ENCODE results near the gene TCOF1.
"Not testable (repeated sequence)": the region's sequence is repeated elsewhere in the genome, so short reads cannot be mapped to it uniquely, and the experiment has no call there.

Gene TCOF1

DNA sequence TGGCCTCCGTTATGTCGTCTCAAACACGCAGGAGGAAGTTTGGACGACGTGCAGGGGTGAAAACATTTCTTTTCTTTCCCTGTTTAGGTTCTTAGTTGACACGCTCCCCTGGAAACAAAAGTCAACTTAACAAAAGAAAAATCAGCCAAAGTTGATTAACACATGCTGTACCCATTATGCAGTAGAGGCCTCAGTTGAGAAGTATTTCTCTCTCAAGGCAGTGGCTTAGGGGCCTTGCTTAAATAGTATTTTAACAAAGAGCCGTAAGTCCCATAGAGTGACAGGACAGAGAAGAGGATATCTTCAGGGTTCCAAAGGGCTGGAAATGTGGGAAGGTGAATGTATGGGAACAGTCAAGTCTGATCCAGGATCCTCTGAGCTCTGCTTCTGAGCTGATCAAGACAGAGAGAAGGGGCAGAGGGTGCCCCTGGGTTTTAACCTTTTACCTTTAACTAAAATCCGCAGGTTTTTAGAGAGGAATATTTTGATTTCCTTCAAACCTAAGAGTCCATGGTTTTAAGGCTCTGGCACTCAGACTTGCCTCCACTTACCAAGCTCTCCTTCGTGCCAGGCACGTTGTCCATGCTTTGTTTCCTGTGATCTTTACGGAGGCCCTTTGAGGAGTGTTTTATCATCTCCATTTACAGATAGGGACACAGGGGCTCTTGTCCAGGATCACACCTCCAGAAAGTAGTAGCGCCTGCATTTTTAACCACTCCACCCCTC, 55.8 kb downstream of the TCOF1 start:
- Histone ChIP-seq H3K4me3 (ENCODE audit: extremely low read depth, insufficient read depth, low read length, poor library complexity, severe bottlenecking) (no peak overlapping the region), H3K36me3 (ENCODE audit: control insufficient read depth, insufficient read depth, low read length) (no peaks in the 10 kb centered on the region), H3K9me3 (ENCODE audit: control insufficient read depth, low read length) (no peaks in the 10 kb centered on the region), H3K27ac (ENCODE audit: low read depth, low read length, severe bottlenecking) (no peak overlapping the region), H3K4me1 (ENCODE audit: control insufficient read depth, insufficient read depth, low read length, poor library complexity, severe bottlenecking) (peaks cover 14% of the 10 kb centered on the region)
- WGBS, 2 experiments (ENCODE audit: insufficient coverage in 2 of 2) = 96% methylated on average over 9 of the region's 12 CpGs

GRCh38 chr5:150413902-150414790, 56.6 kb downstream of the TCOF1 start:
- H3K27ac ChIP-seq (ENCODE audit: low read depth, low read length, severe bottlenecking); H3K36me3 ChIP-seq (ENCODE audit: control insufficient read depth, insufficient read depth, low read length); H3K9me3 ChIP-seq (ENCODE audit: control insufficient read depth, low read length); H3K4me3 ChIP-seq (ENCODE audit: extremely low read depth, insufficient read depth, low read length, poor library complexity, severe bottlenecking): not testable (repeated sequence)
- H3K4me1 ChIP-seq (ENCODE audit: control insufficient read depth, insufficient read depth, low read length, poor library complexity, severe bottlenecking) = peaks cover 14% of the 10 kb centered on the region
- 94 to 95% methylated on average over 14 to 15 of the region's 16 CpGs for WGBS, 2 experiments (ENCODE audit: insufficient coverage in 2 of 2)

- 61 to 93% methylated on average over 4 to 6 of the region's 7 CpGs for WGBS, 2 experiments (ENCODE audit: insufficient coverage in 2 of 2)
- H3K27ac ChIP-seq (ENCODE audit: low read depth, low read length, severe bottlenecking) = no peak overlapping the region
- no peaks in the 10 kb centered on the region for H3K4me1 ChIP-seq (ENCODE audit: control insufficient read depth, insufficient read depth, low read length, poor library complexity, severe bottlenecking)
- no peaks in the 10 kb centered on the region for H3K9me3 ChIP-seq (ENCODE audit: control insufficient read depth, low read length)
- no peak overlapping the region for H3K4me3 ChIP-seq (ENCODE audit: extremely low read depth, insufficient read depth, low read length, poor library complexity, severe bottlenecking)
- no peaks in the 10 kb centered on the region for H3K36me3 ChIP-seq (ENCODE audit: control insufficient read depth, insufficient read depth, low read length)
These were observed 62.3 kb downstream of the TCOF1 start for GRCh38 chr5:150419630-150420270.

DNA sequence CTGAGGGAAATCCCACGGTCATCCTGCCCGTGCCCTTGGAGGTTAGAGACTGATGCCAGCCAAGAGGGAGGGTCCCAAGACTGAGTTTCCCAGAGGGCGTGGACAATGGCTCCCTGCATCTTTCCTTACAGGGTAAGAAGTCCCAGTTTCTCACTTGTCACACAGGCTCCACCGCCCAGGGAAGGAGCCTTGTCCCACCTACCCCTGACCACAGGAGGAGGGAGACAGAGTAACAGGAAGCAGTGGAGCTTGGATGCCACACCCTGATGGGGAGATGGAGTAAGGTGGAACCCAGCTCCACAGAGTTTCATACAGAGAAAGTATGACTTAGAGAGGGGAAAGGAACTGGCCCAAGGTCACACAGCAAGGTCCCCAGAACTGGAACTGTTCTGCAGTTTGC, 64.6 kb downstream of the TCOF1 start:
- H3K4me1 ChIP-seq (ENCODE audit: control insufficient read depth, insufficient read depth, low read length, poor library complexity, severe bottlenecking) = no peaks in the 10 kb centered on the region
- H3K4me3 ChIP-seq (ENCODE audit: extremely low read depth, insufficient read depth, low read length, poor library complexity, severe bottlenecking) = no peak overlapping the region
- no peaks in the 10 kb centered on the region for H3K9me3 ChIP-seq (ENCODE audit: control insufficient read depth, low read length)
- no peak overlapping the region for H3K27ac ChIP-seq (ENCODE audit: low read depth, low read length, severe bottlenecking)
- WGBS, 2 experiments (ENCODE audit: insufficient coverage in 2 of 2) = 87 to 95% methylated on average over 2 of the region's 4 CpGs
- H3K36me3 ChIP-seq (ENCODE audit: control insufficient read depth, insufficient read depth, low read length) = no peaks in the 10 kb centered on the region

- H3K36me3 ChIP-seq (ENCODE audit: control insufficient read depth, insufficient read depth, low read length) = no peaks in the 10 kb centered on the region
- no peak overlapping the region for H3K27ac ChIP-seq (ENCODE audit: low read depth, low read length, severe bottlenecking)
- no peaks in the 10 kb centered on the region for H3K9me3 ChIP-seq (ENCODE audit: control insufficient read depth, low read length)
- no peaks in the 10 kb centered on the region for H3K4me1 ChIP-seq (ENCODE audit: control insufficient read depth, insufficient read depth, low read length, poor library complexity, severe bottlenecking)
- H3K4me3 ChIP-seq (ENCODE audit: extremely low read depth, insufficient read depth, low read length, poor library complexity, severe bottlenecking) = no peak overlapping the region
- WGBS, 2 experiments (ENCODE audit: insufficient coverage in 2 of 2) = 56% methylated on average over 1 of the region's 3 CpGs; no CpG with 5 or more reads in 1 of the 2 experiments
These were observed 65.3 kb downstream of the TCOF1 start for GRCh38 chr5:150422758-150423157.

GRCh38 chr5:150426165-150426564, 68.7 kb downstream of the TCOF1 start:
- 96 to 100% methylated on average over 2 to 7 of the region's 9 CpGs for WGBS, 2 experiments (ENCODE audit: insufficient coverage in 2 of 2)
- not testable (repeated sequence) for H3K4me3 ChIP-seq (ENCODE audit: extremely low read depth, insufficient read depth, low read length, poor library complexity, severe bottlenecking); H3K4me1 ChIP-seq (ENCODE audit: control insufficient read depth, insufficient read depth, low read length, poor library complexity, severe bottlenecking); H3K36me3 ChIP-seq (ENCODE audit: control insufficient read depth, insufficient read depth, low read length); H3K27ac ChIP-seq (ENCODE audit: low read depth, low read length, severe bottlenecking); H3K9me3 ChIP-seq (ENCODE audit: control insufficient read depth, low read length)

- H3K4me3 ChIP-seq (ENCODE audit: extremely low read depth, insufficient read depth, low read length, poor library complexity, severe bottlenecking) = no peak overlapping the region
- H3K36me3 ChIP-seq (ENCODE audit: control insufficient read depth, insufficient read depth, low read length) = no peaks in the 10 kb centered on the region
- H3K9me3 ChIP-seq (ENCODE audit: control insufficient read depth, low read length) = no peaks in the 10 kb centered on the region
- H3K4me1 ChIP-seq (ENCODE audit: control insufficient read depth, insufficient read depth, low read length, poor library complexity, severe bottlenecking) = no peaks in the 10 kb centered on the region
- WGBS, 2 experiments (ENCODE audit: insufficient coverage in 2 of 2) = 84 to 90% methylated on average over 15 to 16 of the region's 18 CpGs
- no peak overlapping the region for H3K27ac ChIP-seq (ENCODE audit: low read depth, low read length, severe bottlenecking)
These were observed 70.8 kb downstream of the TCOF1 start for GRCh38 chr5:150428106-150428876.

DNA sequence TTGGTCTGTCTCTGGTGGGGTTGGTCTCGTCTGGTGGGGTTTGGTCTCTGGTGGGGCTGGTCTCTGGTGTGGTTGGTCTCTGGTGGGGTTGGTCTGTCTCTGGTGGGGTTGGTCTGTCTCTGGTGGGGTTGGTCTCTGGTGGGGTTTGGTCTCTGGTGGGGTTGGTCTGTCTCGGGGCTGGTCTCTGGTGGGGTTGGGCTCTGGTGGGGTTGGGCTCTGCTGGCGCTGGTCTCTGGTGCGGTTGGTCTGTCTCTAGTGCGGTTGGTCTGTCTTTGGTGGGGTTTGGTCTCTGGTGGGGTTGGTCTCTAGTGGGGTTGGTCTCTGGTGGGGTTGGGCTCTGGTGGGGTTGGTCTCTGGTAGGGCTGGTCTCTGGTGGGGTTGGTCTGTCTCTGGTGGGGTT, 71.5 kb downstream of the TCOF1 start:
- H3K27ac ChIP-seq (ENCODE audit: low read depth, low read length, severe bottlenecking) = no peak overlapping the region
- H3K4me3 ChIP-seq (ENCODE audit: extremely low read depth, insufficient read depth, low read length, poor library complexity, severe bottlenecking) = no peak overlapping the region
- WGBS, 2 experiments (ENCODE audit: insufficient coverage in 2 of 2) = 88 to 100% methylated on average over 1 to 2 of the region's 5 CpGs
- no peaks in the 10 kb centered on the region for H3K4me1 ChIP-seq (ENCODE audit: control insufficient read depth, insufficient read depth, low read length, poor library complexity, severe bottlenecking)
- no peaks in the 10 kb centered on the region for H3K36me3 ChIP-seq (ENCODE audit: control insufficient read depth, insufficient read depth, low read length)
- no peaks in the 10 kb centered on the region for H3K9me3 ChIP-seq (ENCODE audit: control insufficient read depth, low read length)

DNA sequence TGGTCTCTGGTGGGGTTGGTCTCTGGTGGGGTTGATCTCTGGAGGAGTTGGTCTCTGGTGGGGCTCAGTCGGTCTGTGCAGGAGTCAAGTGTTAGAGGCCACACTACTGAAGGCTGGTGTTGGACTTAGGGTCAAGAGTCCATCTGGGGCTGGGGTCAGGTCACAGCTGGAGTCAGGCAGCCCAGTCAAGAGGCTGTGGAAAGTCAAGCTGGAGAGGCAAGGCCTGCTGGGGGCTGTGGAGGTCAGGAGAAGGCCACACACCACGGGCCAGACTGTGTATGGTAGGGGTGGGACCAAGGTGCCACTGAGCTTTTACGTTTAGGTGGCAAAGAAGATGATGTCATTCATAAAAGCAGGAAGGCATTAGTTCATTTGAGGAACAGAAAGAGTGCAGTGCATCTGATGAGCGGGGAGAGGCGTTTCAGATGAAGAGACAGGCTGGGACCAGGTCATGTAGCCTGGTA, 71.9 kb downstream of the TCOF1 start:
- Histone ChIP-seq H3K4me1 (ENCODE audit: control insufficient read depth, insufficient read depth, low read length, poor library complexity, severe bottlenecking) (no peaks in the 10 kb centered on the region), H3K4me3 (ENCODE audit: extremely low read depth, insufficient read depth, low read length, poor library complexity, severe bottlenecking) (no peak overlapping the region), H3K36me3 (ENCODE audit: control insufficient read depth, insufficient read depth, low read length) (no peaks in the 10 kb centered on the region), H3K27ac (ENCODE audit: low read depth, low read length, severe bottlenecking) (no peak overlapping the region), H3K9me3 (ENCODE audit: control insufficient read depth, low read length) (no peaks in the 10 kb centered on the region)
- 89 to 98% methylated on average over 5 of the region's 5 CpGs for WGBS, 2 experiments (ENCODE audit: insufficient coverage in 2 of 2)

DNA sequence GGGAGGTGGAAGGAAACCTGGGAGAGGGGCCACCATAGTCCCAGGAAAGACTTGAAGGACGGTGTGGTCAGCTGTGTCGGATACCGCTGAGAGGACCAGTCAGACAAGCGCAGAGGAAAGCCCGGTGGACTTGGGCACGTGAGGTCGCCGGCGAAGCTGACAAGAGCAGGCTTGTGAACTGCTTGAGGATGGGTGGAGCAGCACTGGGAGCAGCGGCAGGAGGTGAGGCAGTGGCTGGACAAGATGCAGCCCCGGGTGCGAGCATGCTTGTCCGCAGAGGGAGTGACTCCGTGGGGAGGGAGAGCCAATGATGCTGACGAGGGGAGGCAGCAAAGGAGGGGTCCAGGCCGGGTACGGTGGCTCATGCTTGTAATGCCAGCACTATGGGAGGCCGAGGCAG, 73.6 kb downstream of the TCOF1 start:
- Histone ChIP-seq H3K4me3 (ENCODE audit: extremely low read depth, insufficient read depth, low read length, poor library complexity, severe bottlenecking) (no peak overlapping the region), H3K36me3 (ENCODE audit: control insufficient read depth, insufficient read depth, low read length) (no peaks in the 10 kb centered on the region), H3K9me3 (ENCODE audit: control insufficient read depth, low read length) (no peaks in the 10 kb centered on the region), H3K4me1 (ENCODE audit: control insufficient read depth, insufficient read depth, low read length, poor library complexity, severe bottlenecking) (peaks cover 2% of the 10 kb centered on the region), H3K27ac (ENCODE audit: low read depth, low read length, severe bottlenecking) (no peak overlapping the region)
- 89 to 94% methylated on average over 17 to 18 of the region's 18 CpGs for WGBS, 2 experiments (ENCODE audit: insufficient coverage in 2 of 2)

Data from mesodermal cell (in vitro differentiated cells).